Measurements from ENCODE around the gene ARHGAP29. TPM values are rescaled to one million over a fixed set of nuclear protein-coding genes. Genes with fewer than 3 reads are reported as not detected.

ARHGAP29 gene, protein sequence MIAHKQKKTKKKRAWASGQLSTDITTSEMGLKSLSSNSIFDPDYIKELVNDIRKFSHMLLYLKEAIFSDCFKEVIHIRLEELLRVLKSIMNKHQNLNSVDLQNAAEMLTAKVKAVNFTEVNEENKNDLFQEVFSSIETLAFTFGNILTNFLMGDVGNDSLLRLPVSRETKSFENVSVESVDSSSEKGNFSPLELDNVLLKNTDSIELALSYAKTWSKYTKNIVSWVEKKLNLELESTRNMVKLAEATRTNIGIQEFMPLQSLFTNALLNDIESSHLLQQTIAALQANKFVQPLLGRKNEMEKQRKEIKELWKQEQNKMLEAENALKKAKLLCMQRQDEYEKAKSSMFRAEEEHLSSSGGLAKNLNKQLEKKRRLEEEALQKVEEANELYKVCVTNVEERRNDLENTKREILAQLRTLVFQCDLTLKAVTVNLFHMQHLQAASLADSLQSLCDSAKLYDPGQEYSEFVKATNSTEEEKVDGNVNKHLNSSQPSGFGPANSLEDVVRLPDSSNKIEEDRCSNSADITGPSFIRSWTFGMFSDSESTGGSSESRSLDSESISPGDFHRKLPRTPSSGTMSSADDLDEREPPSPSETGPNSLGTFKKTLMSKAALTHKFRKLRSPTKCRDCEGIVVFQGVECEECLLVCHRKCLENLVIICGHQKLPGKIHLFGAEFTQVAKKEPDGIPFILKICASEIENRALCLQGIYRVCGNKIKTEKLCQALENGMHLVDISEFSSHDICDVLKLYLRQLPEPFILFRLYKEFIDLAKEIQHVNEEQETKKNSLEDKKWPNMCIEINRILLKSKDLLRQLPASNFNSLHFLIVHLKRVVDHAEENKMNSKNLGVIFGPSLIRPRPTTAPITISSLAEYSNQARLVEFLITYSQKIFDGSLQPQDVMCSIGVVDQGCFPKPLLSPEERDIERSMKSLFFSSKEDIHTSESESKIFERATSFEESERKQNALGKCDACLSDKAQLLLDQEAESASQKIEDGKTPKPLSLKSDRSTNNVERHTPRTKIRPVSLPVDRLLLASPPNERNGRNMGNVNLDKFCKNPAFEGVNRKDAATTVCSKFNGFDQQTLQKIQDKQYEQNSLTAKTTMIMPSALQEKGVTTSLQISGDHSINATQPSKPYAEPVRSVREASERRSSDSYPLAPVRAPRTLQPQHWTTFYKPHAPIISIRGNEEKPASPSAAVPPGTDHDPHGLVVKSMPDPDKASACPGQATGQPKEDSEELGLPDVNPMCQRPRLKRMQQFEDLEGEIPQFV
- total RNA-seq = 10 to 100 TPM in 1 of 4 donors, 1 to 10 TPM in 3; 4.9 to 29.7 (median 8.7) TPM

DNA sequence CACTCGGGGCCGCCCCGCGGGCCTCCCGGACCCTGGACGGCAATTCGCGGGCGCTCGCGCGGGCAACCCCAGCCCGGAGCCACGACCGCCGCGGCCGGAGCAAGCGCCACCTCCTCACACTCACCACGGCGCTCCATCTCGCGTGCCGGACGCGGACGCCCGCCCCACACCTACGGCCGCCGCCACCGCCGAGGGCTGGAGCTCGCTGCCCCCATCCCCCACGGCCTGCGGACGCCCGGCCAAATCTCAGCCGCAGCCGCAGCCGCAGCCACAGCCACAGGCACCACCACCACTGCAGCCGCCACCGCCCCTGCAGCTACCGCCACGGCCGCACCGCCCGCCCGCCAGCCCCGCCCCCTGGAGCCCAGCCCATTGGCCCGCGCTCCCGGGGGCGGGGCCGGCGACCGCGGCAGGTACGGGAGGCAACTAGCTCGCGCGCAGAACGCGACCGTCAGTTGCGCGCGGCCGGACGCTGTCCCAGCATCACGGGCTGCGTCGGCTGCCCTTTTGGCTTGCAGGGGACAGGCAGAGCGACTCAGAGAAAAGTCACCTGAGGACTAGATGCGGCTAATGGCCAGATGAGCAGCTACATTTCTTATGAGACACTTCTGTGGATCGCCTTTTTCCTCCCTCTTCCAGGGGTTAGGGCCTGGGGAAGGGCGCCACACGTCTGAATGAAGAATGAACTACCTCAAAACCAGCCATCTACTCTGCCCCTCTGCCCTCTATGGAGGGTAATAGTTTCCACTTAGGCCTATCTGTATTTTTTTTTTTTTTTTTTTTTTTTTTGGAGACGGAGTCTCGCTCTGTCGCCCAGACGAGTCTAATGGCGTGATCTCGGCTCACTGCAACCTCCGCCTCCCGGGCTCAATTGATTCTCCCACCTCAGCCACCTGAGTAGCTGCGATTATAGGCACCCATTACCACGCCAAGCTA lies at the start of gene ARHGAP29:
Gene ARHGAP29 (minus strand): TSS at position 294 of the 936 bp plus-strand sequence. CDS start 5,973 bp downstream, outside the sequence.
- H3K4me1 ChIP-seq = peaks cover 0 to 7% (median 1%) of the 10 kb centered on the region in 4 donors
- H3K27me3 ChIP-seq = peaks cover 0 to 10% of the 10 kb centered on the region in 2 donors

DNA sequence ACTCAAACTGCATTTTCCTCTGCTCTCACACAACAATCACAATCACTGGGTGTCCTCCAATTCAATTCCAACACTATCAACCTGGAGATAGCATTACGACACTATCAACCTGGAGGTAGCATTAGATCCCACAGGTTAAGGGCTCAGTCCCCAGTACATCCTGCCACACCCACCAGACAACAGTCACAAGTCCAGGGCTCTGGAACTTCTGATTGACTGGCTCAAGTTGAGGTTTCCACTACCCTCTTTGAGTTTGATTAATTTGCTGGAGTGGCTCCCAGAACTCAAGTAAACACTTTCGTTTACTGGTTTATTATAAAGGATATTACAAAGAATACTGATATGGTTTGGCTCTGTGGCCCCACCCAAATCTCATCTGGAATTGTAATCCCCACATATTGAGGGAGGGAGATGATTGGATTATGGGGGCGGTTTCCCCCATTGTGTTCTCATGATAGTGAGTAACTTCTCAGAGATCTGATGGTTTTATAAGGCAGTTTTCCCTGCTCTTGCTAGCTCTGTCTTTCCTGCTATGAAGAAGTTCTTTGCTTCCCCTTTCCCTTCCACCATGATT lies 49.6 kb upstream of the ARHGAP29 start:
- Histone ChIP-seq H3K9me3 (no peaks in the 10 kb centered on the region), H3K27me3 (no peaks in the 10 kb centered on the region), H3K4me3 (no peak overlapping the region), H3K36me3 (no peaks in the 10 kb centered on the region), H3K27ac (no peak overlapping the region), H3K4me1 (no peaks in the 10 kb centered on the region)
- TF ChIP-seq, protein P1, sequence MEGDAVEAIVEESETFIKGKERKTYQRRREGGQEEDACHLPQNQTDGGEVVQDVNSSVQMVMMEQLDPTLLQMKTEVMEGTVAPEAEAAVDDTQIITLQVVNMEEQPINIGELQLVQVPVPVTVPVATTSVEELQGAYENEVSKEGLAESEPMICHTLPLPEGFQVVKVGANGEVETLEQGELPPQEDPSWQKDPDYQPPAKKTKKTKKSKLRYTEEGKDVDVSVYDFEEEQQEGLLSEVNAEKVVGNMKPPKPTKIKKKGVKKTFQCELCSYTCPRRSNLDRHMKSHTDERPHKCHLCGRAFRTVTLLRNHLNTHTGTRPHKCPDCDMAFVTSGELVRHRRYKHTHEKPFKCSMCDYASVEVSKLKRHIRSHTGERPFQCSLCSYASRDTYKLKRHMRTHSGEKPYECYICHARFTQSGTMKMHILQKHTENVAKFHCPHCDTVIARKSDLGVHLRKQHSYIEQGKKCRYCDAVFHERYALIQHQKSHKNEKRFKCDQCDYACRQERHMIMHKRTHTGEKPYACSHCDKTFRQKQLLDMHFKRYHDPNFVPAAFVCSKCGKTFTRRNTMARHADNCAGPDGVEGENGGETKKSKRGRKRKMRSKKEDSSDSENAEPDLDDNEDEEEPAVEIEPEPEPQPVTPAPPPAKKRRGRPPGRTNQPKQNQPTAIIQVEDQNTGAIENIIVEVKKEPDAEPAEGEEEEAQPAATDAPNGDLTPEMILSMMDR (IDR thresholded peaks at IDR 0.05) = no peak
- TF ChIP-seq POLR2A (IDR thresholded peaks at IDR 0.05) = no peak
- DNase-seq = no peak

More for the DNA sequence above, at the start of gene ARHGAP29:
- Histone ChIP-seq H3K9me3 (no peaks in the 10 kb centered on the region), H3K27ac (peak within 1 kb of the TSS; percentile 37 to 88 (median 75)), H3K36me3 (no peaks in the 10 kb centered on the region), H3K4me3 (peak within 1 kb of the TSS; percentile 50 to 95 (median 64))
- TF ChIP-seq, protein P1 (IDR thresholded peaks at IDR 0.05) = no peak
- DNase-seq = peak; percentile 24 to 89 (median 80)

DNA sequence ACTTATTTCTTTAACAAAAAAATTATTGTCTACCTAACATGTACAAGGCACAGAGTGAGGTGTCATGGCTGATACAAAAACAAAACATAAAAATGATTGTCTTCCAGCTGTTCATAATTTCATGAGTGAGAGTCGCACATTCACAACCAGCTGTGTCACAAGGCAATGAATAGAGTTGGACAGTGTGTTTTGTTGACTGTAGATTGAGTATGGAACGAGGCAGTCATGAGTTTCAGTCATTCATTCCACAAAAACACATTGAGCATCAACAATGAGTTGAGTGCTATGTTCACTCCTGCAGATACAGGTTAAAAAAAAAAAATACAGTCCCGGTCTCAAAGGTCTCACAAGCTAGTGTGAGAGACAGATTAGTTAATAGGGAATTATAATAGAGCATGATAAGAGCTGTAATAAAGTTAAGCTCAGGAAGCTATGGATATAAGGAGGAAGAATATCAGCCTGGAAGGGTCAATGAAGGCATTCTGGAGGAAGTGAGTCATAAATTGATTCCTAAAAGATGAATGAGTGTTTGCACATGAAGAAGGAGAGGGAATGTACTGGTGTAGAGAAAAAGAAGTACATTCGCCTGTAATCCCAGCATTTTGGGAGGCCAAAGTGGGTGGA lies 47.8 kb upstream of the ARHGAP29 start:
- no peaks in the 10 kb centered on the region for H3K4me1 ChIP-seq
- DNase-seq = no peak
- H3K27ac ChIP-seq = no peak overlapping the region
- no peak overlapping the region for H3K4me3 ChIP-seq
- H3K27me3 ChIP-seq = no peaks in the 10 kb centered on the region
- H3K36me3 ChIP-seq = no peaks in the 10 kb centered on the region
- TF ChIP-seq, protein P1 (IDR thresholded peaks at IDR 0.05) = no peak
- TF ChIP-seq POLR2A (IDR thresholded peaks at IDR 0.05) = no peak
- no peaks in the 10 kb centered on the region for H3K9me3 ChIP-seq

DNA sequence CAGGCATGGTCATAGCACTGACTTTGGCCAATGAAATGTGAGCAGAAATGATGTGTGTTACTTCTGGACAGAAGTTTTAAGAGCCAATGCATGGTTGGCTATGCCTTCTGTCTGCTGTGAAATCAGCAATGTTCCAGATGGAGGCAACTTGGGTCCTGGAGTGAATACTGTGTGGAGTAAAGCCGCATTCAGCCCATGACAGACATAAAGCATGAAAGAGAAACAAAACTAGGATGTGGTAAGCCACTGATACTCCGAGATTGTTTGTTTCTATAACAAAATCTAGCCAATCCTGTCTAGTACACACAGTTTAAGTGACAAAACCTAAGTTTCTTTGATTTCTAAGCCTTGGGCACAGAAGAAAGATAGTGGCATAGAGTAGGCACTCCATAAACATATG lies 47.1 kb upstream of the ARHGAP29 start:
- Histone ChIP-seq H3K27me3 (no peaks in the 10 kb centered on the region), H3K9me3 (no peaks in the 10 kb centered on the region), H3K36me3 (no peaks in the 10 kb centered on the region), H3K27ac (no peak overlapping the region), H3K4me3 (no peak overlapping the region), H3K4me1 (no peaks in the 10 kb centered on the region)
- TF ChIP-seq, protein P1 (IDR thresholded peaks at IDR 0.05) = no peak
- TF ChIP-seq POLR2A (IDR thresholded peaks at IDR 0.05) = no peak
- DNase-seq = no peak

All from Peyer's patch (tissue), 4 donors.